IMR-90 (cell line): ENCODE data around the gene RPP21. TPM values are rescaled to one million over a fixed set of nuclear protein-coding genes. Genes with fewer than 3 reads are reported as not detected.

Source experiments
- ATAC-seq: fragments of 200-7000 bp; cut with Tn5 transposase; 2 replicates; pipeline ENCODE4 v1.9.1; 2020; ENCODE audit warnings: low read depth, mild to moderate bottlenecking, moderate library complexity
- BruUV-seq: library from RNA; stranded (reverse); fragments of 400-500 nt; replicated peaks from 2 replicates; lab custom pipeline; 2021; lab: Mats Ljungman, UMichigan
- CTCF ChIA-PET: fragments of 300-600 bp; formaldehyde crosslinking; extraction: SDS; loops from one replicate; lab custom pipeline; 2021; ENCODE audit warnings: antibody characterized with exemption; lab: Yijun Ruan, JAX
- POLR2A ChIA-PET: fragments of 300-600 bp; sonication (Branson Sonifier 250); formaldehyde crosslinking; loops from one replicate; lab custom pipeline; 2022; ENCODE audit warnings: antibody characterized with exemption; ENCODE audit not compliant: unreplicated experiment; lab: Charles Lee
- DNase-seq: peaks from one replicate; pipeline ENCODE4 v3.0.0; 2013
- H2AFZ ChIP-seq: replicated peaks from 2 replicates; pipeline ENCODE3; 2013; ENCODE audit warnings: low read length, mild to moderate bottlenecking; ENCODE audit not compliant: poor library complexity
- H2AK5ac ChIP-seq: 2 replicates; pipeline ENCODE4 v1.6.1; 2013; ENCODE audit warnings: low read depth, low read length, inconsistent platforms
- H2AK9ac ChIP-seq: replicated peaks from 2 replicates; pipeline ENCODE3; 2013; ENCODE audit warnings: mild to moderate bottlenecking, low read depth, low read length, moderate library complexity; ENCODE audit not compliant: poor library complexity
- H2BK120ac ChIP-seq: 2 replicates; pipeline ENCODE4 v1.6.1; 2013; ENCODE audit warnings: low read depth, low read length, inconsistent platforms
- H2BK15ac ChIP-seq: 3 replicates; pipeline ENCODE4 v1.6.1; 2013; ENCODE audit warnings: low read depth, low read length, inconsistent platforms
- H2BK20ac ChIP-seq: 2 replicates; pipeline ENCODE4 v1.6.1; 2013; ENCODE audit warnings: low read depth, mild to moderate bottlenecking, inconsistent platforms, low read length, moderate library complexity
- H2BK5ac ChIP-seq: 2 replicates; pipeline ENCODE4 v1.6.1; 2013; ENCODE audit warnings: mild to moderate bottlenecking, low read depth, low read length, inconsistent platforms; ENCODE audit not compliant: poor library complexity, severe bottlenecking
- H3K14ac ChIP-seq: replicated peaks from 2 replicates; pipeline ENCODE4 v1.6.1; 2013; ENCODE audit warnings: low read depth, low read length, inconsistent platforms
- H3K18ac ChIP-seq: 2 replicates; pipeline ENCODE4 v1.6.1; 2013; ENCODE audit warnings: low read depth, low read length, control low read depth
- H3K23ac ChIP-seq: 2 replicates; pipeline ENCODE4 v1.6.1; 2013; ENCODE audit warnings: low read depth, low read length, inconsistent platforms
- H3K27ac ChIP-seq: 2 replicates; pipeline ENCODE4 v1.5.1; 2013; ENCODE audit warnings: mild to moderate bottlenecking, control low read depth, low read length; ENCODE audit not compliant: insufficient read depth
- H3K27me3 ChIP-seq: 2 replicates; pipeline ENCODE4 v1.6.1; 2013; ENCODE audit warnings: low read length; ENCODE audit not compliant: control insufficient read depth, insufficient read depth
- H3K36me3 ChIP-seq: 2 replicates; pipeline ENCODE4 v1.6.1; 2013; ENCODE audit warnings: low read length, mixed read lengths; ENCODE audit not compliant: control insufficient read depth, insufficient read depth
- H3K4ac ChIP-seq: 2 replicates; pipeline ENCODE4 v1.6.1; 2013; ENCODE audit warnings: low read depth, low read length, inconsistent platforms
- H3K4me1 ChIP-seq: 2 replicates; pipeline ENCODE4 v1.6.1; 2013; ENCODE audit warnings: low read length, mixed read lengths; ENCODE audit not compliant: control insufficient read depth, insufficient read depth
- H3K4me2 ChIP-seq: 2 replicates; pipeline ENCODE4 v1.6.1; 2013; ENCODE audit warnings: low read depth, mild to moderate bottlenecking, control low read depth, low read length, moderate library complexity
- H3K4me3 ChIP-seq: 2 replicates; pipeline ENCODE4 v1.5.1; 2013; ENCODE audit warnings: low read depth, mild to moderate bottlenecking, control low read depth, low read length, moderate library complexity; ENCODE audit not compliant: insufficient read depth
- H3K56ac ChIP-seq: 2 replicates; pipeline ENCODE4 v1.6.1; 2013; ENCODE audit warnings: low read length, inconsistent platforms; ENCODE audit not compliant: insufficient read depth; ENCODE audit errors: extremely low read depth
- H3K79me1 ChIP-seq, 2 experiments: 2 replicates each; pipeline ENCODE4 v1.6.1; 2013; ENCODE audit warnings: low read length in 2 of 2, inconsistent platforms in 1 of 2, low read depth in 1 of 2
- H3K9ac ChIP-seq: 2 replicates; pipeline ENCODE4 v1.6.1; 2013; ENCODE audit warnings: low read depth, low read length, control low read depth
- H3K9me1 ChIP-seq: 2 replicates; pipeline ENCODE4 v1.6.1; 2013; ENCODE audit warnings: low read length, inconsistent platforms; ENCODE audit not compliant: insufficient read depth
- H3K9me3 ChIP-seq: 2 replicates; pipeline ENCODE4 v1.6.1; 2013; ENCODE audit warnings: low read length; ENCODE audit not compliant: control insufficient read depth, insufficient read depth
- H4K20me1 ChIP-seq: 2 replicates; pipeline ENCODE4 v1.6.1; 2013; ENCODE audit warnings: low read length, inconsistent platforms; ENCODE audit not compliant: insufficient read depth
- H4K5ac ChIP-seq: 2 replicates; pipeline ENCODE4 v1.6.1; 2013; ENCODE audit warnings: mild to moderate bottlenecking, low read depth, low read length, control low read depth
- H4K8ac ChIP-seq, 2 experiments: 2 replicates each; pipeline ENCODE4 v1.6.1; 2013; ENCODE audit warnings: low read depth in 2 of 2, low read length in 2 of 2, control low read depth in 1 of 2, inconsistent platforms in 1 of 2
- H4K91ac ChIP-seq: 2 replicates; pipeline ENCODE4 v1.6.1; 2013; ENCODE audit warnings: low read depth, low read length, inconsistent platforms; ENCODE audit not compliant: insufficient read depth
- BHLHE40 ChIP-seq: fragments of 150-350 bp; IDR thresholded peaks from 2 replicates; pipeline ENCODE4 v1.6.1; 2016; ENCODE audit warnings: mild to moderate bottlenecking, low read depth, low read length
- FOS ChIP-seq: fragments of 150-350 bp; IDR thresholded peaks from 2 replicates; pipeline ENCODE4 v1.6.1; 2016; ENCODE audit warnings: low read depth, low read length
- SMC3 ChIP-seq: fragments of 150-350 bp; IDR thresholded peaks from 2 replicates; pipeline ENCODE4 v1.6.1; 2016; ENCODE audit warnings: low read depth, mild to moderate bottlenecking, antibody characterized with exemption, low read length, moderate library complexity
- WGBS, 2 experiments: methylation state at CpG; one replicate each; pipeline versions ENCODE4 v1.1.5 to v1.1.7; 2013; ENCODE audit warnings: missing lambda C conversion rate in 2 of 2; ENCODE audit not compliant: insufficient read length in 1 of 2; ENCODE audit errors: extremely low coverage in 2 of 2; 5-methylcytosine and 5-hydroxymethylcytosine counted together
- dilution Hi-C: fragments of 300-500 bp; cut with HindIII; formaldehyde crosslinking; loops from one replicate; pipeline ENCODE4 v1.14.3; 2018; ENCODE audit warnings: low sequenced_read_pairs; ENCODE audit not compliant: unreplicated experiment
- in situ Hi-C: fragments of 300-500 bp; cut with MboI; formaldehyde crosslinking; loops from 3 replicates; pipeline ENCODE4 v1.14.3; 2019; ENCODE audit warnings: low sequenced_read_pairs, inconsistent platforms, mixed read lengths
- intact Hi-C: fragments of 100-400 bp; cut with micrococcal nuclease; formaldehyde crosslinking; loops from 2 replicates; pipeline ENCODE4 v1.10.0; 2022
- polyA plus RNA-seq, 3 experiments: library from polyadenylated mRNA; depleted of rRNA; stranded (reverse); fragments of >200 nt; gene quantifications; 2 replicates each; pipeline ENCODE4 v1.2.3, GENCODE V29; 2012; ENCODE audit warnings: low replicate concordance in 1 of 3
- total RNA-seq: library from RNA; depleted of rRNA; stranded (reverse); fragments of >200 nt; gene quantifications from 2 replicates; pipeline ENCODE4 v1.2.3, GENCODE V29; 2012
- TF ChIP-seq, protein P1 (sequence below): fragments of 150-350 bp; IDR thresholded peaks from 2 replicates; pipeline ENCODE4 v1.6.1; 2017; ENCODE audit warnings: mild to moderate bottlenecking, antibody characterized with exemption, low read length, low read depth

Gene RPP21
- total and polyA plus RNA-seq, 2 of the 4 experiments (the other 2 are of a cell fraction): 28.9 to 79.1 TPM

DNA sequence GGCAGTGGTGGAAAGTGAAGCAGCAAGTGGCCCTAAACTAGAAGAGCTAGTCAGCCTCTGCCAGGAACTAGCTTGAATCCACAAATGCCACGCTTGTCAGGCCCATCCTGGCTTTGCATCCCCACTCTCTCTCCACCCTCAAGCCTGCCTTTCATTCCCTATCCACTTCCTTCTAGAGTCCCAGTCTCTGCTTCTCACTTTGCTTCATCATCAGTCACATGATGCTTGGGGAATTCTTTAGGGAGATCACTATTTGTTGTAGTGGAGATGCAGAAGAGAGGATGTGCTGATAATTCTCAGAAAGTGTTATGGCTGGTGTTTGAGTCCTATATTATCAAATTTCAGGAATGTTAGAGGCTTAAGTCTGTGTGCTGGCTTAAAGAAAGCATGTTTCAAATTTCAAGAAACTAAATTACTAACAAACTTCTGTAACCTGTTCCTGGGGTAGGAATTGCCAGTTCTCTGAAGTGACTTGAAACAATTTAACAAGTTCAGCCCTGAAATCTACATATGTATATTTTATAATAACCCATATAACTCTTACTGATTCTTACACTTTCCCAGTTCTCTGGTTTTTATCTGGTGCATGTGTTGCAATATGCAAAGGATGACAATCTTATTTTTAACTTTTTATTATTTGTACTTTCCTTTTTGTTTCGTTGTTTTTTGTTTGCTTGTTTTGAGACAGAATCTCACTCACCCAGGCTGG lies 10.7 kb upstream of the RPP21 start:
- no peaks in the 10 kb centered on the region for H4K20me1 ChIP-seq
- peaks cover 2 to 5% of the 10 kb centered on the region in 2 experiments; a peak in 2 of 4 replicates for H3K79me1 ChIP-seq
- ChIA-PET POLR2A (no interaction called here), CTCF (no interaction called here)
- no peaks in the 10 kb centered on the region for H3K27me3 ChIP-seq
- H2BK15ac ChIP-seq: no peak overlapping the region
- H4K8ac ChIP-seq: no peak overlapping the region
- no peak overlapping the region for H2BK120ac ChIP-seq
- no peak overlapping the region for H3K4me3 ChIP-seq
- TF ChIP-seq FOS (no peak), SMC3 (no peak), BHLHE40 (no peak)
- TF ChIP-seq, protein P1, sequence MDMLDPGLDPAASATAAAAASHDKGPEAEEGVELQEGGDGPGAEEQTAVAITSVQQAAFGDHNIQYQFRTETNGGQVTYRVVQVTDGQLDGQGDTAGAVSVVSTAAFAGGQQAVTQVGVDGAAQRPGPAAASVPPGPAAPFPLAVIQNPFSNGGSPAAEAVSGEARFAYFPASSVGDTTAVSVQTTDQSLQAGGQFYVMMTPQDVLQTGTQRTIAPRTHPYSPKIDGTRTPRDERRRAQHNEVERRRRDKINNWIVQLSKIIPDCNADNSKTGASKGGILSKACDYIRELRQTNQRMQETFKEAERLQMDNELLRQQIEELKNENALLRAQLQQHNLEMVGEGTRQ: peak; percentile 43; the same call in 1 of the 2 replicates
- intact Hi-C loops: no loop called here
- no CpG with 5 or more reads among the region's 2 CpGs for WGBS, 2 experiments
- no peaks in the 10 kb centered on the region for H3K4me1 ChIP-seq
- H2AFZ ChIP-seq: no peak overlapping the region
- in situ Hi-C loops: no loop called here
- DNase-seq (peak; percentile 17), ATAC-seq (no peak; the same call in 1 of the 2 replicates)
- H3K56ac ChIP-seq: no peak overlapping the region
- no peak overlapping the region for H2AK5ac ChIP-seq
- no peak overlapping the region for H3K23ac ChIP-seq
- no peak overlapping the region for H3K9ac ChIP-seq
- dilution Hi-C loops: no loop called here
- H3K36me3 ChIP-seq: peaks cover 32% of the 10 kb centered on the region
- H2AK9ac ChIP-seq: no peak overlapping the region
- H4K5ac ChIP-seq: no peak overlapping the region
- no peak overlapping the region for H3K4ac ChIP-seq
- H3K4me2 ChIP-seq: no peak overlapping the region
- H3K14ac ChIP-seq: no peak overlapping the region
- H2BK20ac ChIP-seq: no peak overlapping the region
- H3K9me3 ChIP-seq: no peaks in the 10 kb centered on the region
- no peak overlapping the region for H3K18ac ChIP-seq
- no peaks in the 10 kb centered on the region for H3K9me1 ChIP-seq
- no peak overlapping the region for H4K91ac ChIP-seq
- BruUV-seq: no TSS peak
- no peak overlapping the region for H2BK5ac ChIP-seq
- H3K27ac ChIP-seq: no peak overlapping the region
